ENCODE results near the gene HSP90B1. TPM values are rescaled to one million over a fixed set of nuclear protein-coding genes. Genes with fewer than 3 reads are reported as not detected.

HSP90B1 gene
- total and polyA plus RNA-seq, 2 of the 13 experiments (the other 11 are each of a cell fraction or from before 2014, with no cell fraction given) = 800 to 954 TPM

GRCh38 chr12:103929046-103929783 is 995 bp upstream of the HSP90B1 start (continued):
- TF ChIP-seq ZNF18 (CRISPR knock-in tag; IDR thresholded peaks at IDR 0.05; ENCODE audit: insufficient replicate concordance) = no peak
- TF ChIP-seq PREB (CRISPR knock-in tag; IDR thresholded peaks at IDR 0.05) = no peak
- TF ChIP-seq PRMT3 (CRISPR knock-in tag; IDR thresholded peaks at IDR 0.05; ENCODE audit: borderline replicate concordance, low read depth) = no peak
- peak; percentile 62; the same call in 1 of the 2 replicates for TF ChIP-seq GATAD2A (CRISPR knock-in tag; IDR thresholded peaks at IDR 0.05)
- TF ChIP-seq REPIN1 (CRISPR knock-in tag; IDR thresholded peaks at IDR 0.05; ENCODE audit: borderline replicate concordance, low read depth) = no peak
- TF ChIP-seq MYPOP (CRISPR knock-in tag; IDR thresholded peaks at IDR 0.05) = peak; percentile 16; the same call in 1 of the 2 replicates
- no peak for TF ChIP-seq SP4 (CRISPR knock-in tag; IDR thresholded peaks at IDR 0.05)
- TF ChIP-seq YEATS4 (CRISPR knock-in tag; IDR thresholded peaks at IDR 0.05; ENCODE audit: borderline replicate concordance) = peak; percentile 86
- no peak for TF ChIP-seq ZC3H13 (CRISPR knock-in tag; IDR thresholded peaks at IDR 0.05)
- peak; percentile 43; the same call in 1 of the 2 replicates for TF ChIP-seq ZNF768 (CRISPR knock-in tag; IDR thresholded peaks at IDR 0.05)
- TF ChIP-seq ZNF691 (CRISPR knock-in tag; IDR thresholded peaks at IDR 0.05; ENCODE audit: borderline replicate concordance, low read depth) = no peak
- TF ChIP-seq TCF12 (IDR thresholded peaks at IDR 0.05) = no peak
- TF ChIP-seq TCF12 (CRISPR knock-in tag; IDR thresholded peaks at IDR 0.05) = no peak
- TF ChIP-seq PHF5A (CRISPR knock-in tag; IDR thresholded peaks at IDR 0.05; ENCODE audit: low read depth, unreplicated experiment) = peak; percentile 26
- peak; percentile 35 for TF ChIP-seq TBL1XR1 (IDR thresholded peaks at IDR 0.05; ENCODE audit: borderline replicate concordance, low read length, partially characterized antibody)
- TF ChIP-seq ZFX (CRISPR knock-in tag; IDR thresholded peaks at IDR 0.05; ENCODE audit: low read depth) = peak; percentile 96
- no peak for TF ChIP-seq AHR (CRISPR knock-in tag; IDR thresholded peaks at IDR 0.05)
- no peak for TF ChIP-seq SNAPC2 (CRISPR knock-in tag; IDR thresholded peaks at IDR 0.05)
- TF ChIP-seq HOXD1 (CRISPR knock-in tag; IDR thresholded peaks at IDR 0.05) = no peak
- TF ChIP-seq NR2C2 (CRISPR knock-in tag; IDR thresholded peaks at IDR 0.05; ENCODE audit: borderline replicate concordance) = no peak
- TF ChIP-seq ISX (CRISPR knock-in tag; conservative IDR thresholded peaks at IDR 0.05) = no peak
- TF ChIP-seq FOSL2 (CRISPR knock-in tag; IDR thresholded peaks at IDR 0.05) = no peak; the same call in 1 of the 2 replicates
- TF ChIP-seq KLF13 (CRISPR knock-in tag; IDR thresholded peaks at IDR 0.05) = no peak
- no peak for TF ChIP-seq ZNF775 (CRISPR knock-in tag; IDR thresholded peaks at IDR 0.05; ENCODE audit: borderline replicate concordance)
- no peak for TF ChIP-seq KLF6 (CRISPR knock-in tag; IDR thresholded peaks at IDR 0.05)
- no peak for TF ChIP-seq KDM4B (CRISPR knock-in tag; IDR thresholded peaks at IDR 0.05)
- no peak for TF ChIP-seq ZNF576 (CRISPR knock-in tag; IDR thresholded peaks at IDR 0.05)
